SKM-1 treated with dmso at 0.1 percent for 144 hours (cell line): Measurements from ENCODE around the gene FSIP1.

Source experiments
- DNase-seq: peaks from one replicate; lab custom pipeline; 2025; ENCODE audit not compliant: unreplicated experiment; lab: John Stamatoyannopoulos, UW

Gene FSIP1

GRCh38 chr15:39585871-39586301 lies 196.8 kb downstream of the FSIP1 start:
- DNase-seq, result no peak

DNA sequence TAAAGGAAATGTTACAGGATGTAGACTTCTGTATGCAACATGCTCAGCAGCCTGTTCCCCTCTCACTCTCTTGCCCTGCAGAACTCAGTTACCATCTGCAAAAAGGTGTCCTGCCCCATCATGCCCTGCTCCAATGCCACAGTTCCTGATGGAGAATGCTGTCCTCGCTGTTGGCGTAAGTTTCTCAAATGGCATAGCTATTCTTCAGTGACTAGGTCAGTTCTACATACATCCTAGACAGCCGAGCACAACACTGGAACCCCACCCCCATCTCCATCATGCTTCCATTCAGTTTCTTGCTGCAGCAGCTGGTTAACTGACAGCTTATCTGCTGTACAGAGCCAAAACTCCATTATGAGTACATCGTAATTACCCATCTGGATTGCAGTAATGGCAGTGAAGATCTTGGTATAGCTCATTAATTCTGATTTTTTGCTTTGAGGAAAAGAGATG lies 197.2 kb downstream of the FSIP1 start:
- DNase-seq, result no peak

- DNase-seq, result no peak
Observed at GRCh38 chr15:39584662-39585388, 197.8 kb downstream of the FSIP1 start.

DNA sequence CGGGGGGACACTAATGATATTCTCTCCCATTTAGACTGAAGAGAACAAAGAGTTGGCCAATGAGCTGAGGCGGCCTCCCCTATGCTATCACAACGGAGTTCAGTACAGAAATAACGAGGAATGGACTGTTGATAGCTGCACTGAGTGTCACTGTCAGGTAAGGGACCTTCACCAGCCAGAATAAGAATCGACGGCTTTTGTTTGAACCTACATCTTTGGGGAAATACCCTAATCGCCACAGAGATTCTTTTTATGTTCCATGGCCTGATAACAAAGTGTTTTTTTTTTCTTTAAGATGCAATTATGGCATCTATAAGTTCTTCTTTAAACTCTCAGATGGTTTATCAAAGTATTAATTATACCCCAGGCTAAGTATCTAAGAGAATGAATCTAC lies 198.4 kb downstream of the FSIP1 start:
- DNase-seq, result no peak

GRCh38 chr15:39583596-39584265 lies 198.9 kb downstream of the FSIP1 start:
- peak; percentile 4 for DNase-seq

GRCh38 chr15:39582977-39583595 lies 199.6 kb downstream of the FSIP1 start:
- DNase-seq, result no peak

- no peak for DNase-seq
Observed at GRCh38 chr15:39582286-39582976, 200.2 kb downstream of the FSIP1 start.

DNA sequence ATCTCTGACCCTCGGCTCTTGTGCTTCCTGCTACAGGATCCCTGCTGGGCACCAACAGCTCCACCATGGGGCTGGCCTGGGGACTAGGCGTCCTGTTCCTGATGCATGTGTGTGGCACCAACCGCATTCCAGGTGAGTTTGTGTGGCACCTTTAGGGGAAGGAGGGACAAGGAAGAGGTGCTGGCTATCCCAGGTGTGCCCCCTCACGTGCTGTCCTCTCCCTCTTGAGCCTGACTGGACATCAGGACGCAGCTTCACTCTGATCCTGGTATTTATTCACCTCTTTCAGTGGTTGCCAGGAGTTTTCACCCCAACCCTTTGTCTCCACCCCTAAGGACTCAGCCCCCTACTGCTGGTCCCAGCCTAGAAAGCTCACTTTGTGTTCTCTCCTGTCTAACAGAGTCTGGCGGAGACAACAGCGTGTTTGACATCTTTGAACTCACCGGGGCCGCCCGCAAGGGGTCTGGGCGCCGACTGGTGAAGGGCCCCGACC lies 200.8 kb downstream of the FSIP1 start:
- no peak for DNase-seq

- peak; percentile 3 for DNase-seq
Observed at GRCh38 chr15:39581242-39581792, 201.3 kb downstream of the FSIP1 start.

GRCh38 chr15:39580485-39581241 lies 202.0 kb downstream of the FSIP1 start, which contains the start of gene THBS1:
THBS1 (plus strand) TSS chr15:39581079; CDS start chr15:39581858, 779 bp downstream.
- peak; percentile 34 for DNase-seq

DNA sequence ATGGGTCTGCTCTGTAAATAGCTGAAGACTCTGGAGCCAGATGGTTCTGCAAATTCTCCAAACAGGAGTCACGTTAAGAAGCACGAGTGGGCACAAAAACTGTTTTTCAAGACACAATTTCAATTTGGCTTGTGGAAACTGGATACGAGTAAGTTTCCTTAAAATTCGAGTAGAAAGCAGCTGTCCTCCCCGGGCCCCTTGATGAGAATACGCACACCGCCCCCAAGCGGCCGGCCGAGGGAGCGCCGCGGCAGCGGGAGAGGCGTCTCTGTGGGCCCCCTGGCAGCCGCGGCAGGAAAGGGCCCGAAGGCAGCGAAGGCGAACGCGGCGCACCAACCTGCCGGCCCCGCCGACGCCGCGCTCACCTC lies 202.5 kb downstream of the FSIP1 start:
- peak; percentile 72 for DNase-seq

DNA sequence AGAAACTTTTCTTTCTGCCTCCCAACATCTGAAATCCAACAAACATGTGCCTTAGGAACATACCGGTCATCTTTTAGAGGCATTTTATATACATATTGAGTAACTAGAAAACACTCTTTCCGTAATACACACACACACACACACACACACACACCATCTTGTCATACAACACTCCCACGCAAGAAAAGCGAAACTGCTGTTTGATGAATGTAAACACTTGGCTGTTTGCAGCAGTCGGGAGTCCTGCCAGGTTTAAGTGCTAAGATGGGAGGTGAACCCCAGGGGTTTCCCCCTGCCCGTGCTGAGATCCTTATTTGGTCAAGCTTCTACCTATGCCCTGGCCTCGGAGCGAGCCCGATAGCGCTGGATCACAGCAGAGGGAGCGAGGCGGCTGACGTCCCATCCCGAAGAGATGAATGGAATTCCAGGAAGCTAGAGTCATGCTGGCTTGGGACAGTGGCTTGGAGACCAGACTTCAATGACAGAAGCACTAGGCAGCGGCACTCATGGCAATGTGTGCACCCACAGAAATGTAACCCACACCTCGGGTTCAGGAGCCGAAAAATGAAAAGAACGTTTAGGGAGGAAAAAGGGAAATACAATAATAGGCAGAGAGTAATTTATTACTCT lies 203.0 kb downstream of the FSIP1 start:
- DNase-seq, result no peak

DNA sequence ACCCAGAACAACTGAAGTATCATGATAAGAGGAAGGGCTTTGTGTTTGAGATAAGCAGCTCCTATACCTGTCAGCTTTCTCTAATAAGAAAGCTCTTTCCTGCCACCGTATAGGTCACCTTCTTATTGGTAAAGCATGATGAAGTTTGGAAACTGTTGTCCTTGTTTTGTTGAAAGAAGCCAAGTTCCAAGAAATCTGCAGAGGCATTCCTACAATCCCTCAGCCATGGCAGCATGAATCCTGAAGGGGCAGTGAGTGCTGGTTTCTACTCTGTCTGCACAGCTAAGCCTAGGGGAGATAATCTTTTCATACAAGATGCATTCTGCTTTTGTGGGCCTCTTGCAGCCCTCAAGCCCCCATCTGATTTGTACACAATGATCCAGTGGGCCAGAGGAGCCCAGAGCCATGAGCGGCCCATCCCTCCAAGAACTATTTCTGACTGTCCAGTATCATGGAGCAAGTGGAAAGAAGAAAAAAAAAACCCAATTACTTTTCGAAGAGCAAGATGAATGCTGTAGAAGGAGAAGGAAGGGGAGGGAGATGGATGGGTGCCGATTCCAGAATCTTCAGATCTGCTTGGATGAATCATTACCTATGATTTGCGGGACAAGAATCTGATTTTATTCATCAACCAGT lies 203.7 kb downstream of the FSIP1 start:
- no peak for DNase-seq

DNA sequence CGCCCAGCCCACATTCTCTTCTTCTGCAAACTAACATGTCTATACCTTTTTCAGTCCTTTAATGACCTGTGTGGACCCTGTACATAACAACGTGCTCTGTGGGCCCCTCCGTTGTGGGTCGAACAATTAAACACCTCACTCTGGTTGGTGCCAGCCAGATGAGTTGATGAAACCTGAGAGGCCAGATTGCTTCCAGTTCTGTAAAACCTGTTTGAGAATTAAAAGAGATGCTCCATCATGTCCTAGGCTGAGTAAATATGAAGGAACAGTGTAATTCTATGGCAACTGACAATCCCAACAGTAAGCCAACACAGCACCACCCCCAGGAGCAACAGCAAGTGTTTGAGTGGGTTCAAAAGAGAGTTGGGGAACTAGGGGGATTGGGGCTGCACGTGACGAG lies 207.5 kb downstream of the FSIP1 start:
- DNase-seq, result no peak

GRCh38 chr15:39574427-39574826 lies 208.2 kb downstream of the FSIP1 start:
- DNase-seq, result no peak

GRCh38 chr15:39573844-39574243 lies 208.8 kb downstream of the FSIP1 start:
- DNase-seq, result no peak

- no peak for DNase-seq
Observed at GRCh38 chr15:39573287-39573686, 209.4 kb downstream of the FSIP1 start.

DNA sequence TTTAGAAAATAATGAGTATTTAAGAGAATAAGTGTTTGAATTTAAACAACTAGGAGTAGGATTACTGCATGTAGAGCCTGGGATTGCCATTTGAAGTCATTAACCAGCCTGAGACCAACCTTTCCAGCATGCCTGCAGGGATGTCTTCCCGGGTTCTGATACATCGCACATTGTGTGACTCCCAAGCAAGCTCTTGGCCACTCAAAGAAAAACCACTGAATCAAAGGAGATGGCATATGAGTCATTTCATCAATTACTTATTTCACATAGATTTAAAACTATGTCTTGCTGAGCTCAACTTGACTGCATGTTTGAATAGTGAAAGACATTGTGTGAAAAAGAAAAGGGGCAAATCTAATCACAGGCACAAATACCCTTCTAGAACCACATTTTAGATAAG lies 216.8 kb downstream of the FSIP1 start:
- no peak for DNase-seq

DNA sequence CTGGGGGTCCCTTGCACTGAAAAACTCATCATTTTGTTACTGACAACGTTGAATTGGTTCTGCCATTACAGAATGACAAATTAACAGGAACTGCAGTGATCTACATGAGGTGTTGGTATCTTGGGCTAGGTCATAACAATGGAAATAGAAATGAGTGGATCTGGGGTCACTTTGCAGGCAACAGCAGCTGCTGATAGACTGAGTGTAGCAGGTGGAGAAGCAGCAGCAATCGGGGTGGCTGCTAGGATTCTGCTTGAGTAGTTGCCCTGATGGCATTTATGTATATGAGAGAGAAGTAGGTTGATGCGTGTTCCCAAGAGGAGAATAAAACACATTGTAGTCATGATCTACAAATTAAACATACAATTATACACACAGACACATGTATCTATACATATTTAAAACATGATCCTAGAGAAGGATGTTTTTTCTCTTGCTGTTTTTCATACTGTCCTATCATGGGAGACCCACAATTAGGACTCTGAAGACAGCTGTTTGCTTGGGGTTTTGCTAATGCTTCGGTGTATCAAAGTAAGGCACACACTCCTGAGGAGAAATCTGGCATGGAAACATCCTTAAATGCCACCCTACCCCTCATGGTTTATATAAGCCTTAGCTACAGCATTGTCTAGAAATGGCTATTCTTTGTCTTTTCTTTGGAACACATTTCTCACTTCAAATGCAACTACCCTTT lies 217.5 kb downstream of the FSIP1 start:
- no peak for DNase-seq
